GM23338 (cell line): ENCODE measurements around the gene DGKG. TPM values are rescaled to one million over a fixed set of nuclear protein-coding genes. Genes with fewer than 3 reads are reported as not detected.

ENCODE experiments used
- ATAC-seq: fragments of 200-7000 bp; cut with Tn5 transposase; 3 replicates; pipeline ENCODE4 v1.9.1; 2020
- DNase-seq: peaks from one replicate; pipeline ENCODE4 v3.0.0-alpha.2; 2015; ENCODE audit warnings: low spot score
- H2AFZ ChIP-seq: fragments of 200-600 bp; sonication (generic); 2 replicates; pipeline ENCODE4 v1.8.0; 2016; ENCODE audit warnings: antibody characterized with exemption, mild to moderate bottlenecking, moderate library complexity
- H3F3A ChIP-seq: fragments of 200-600 bp; sonication (generic); replicated peaks from 2 replicates; pipeline ENCODE4 v1.8.0; 2017; ENCODE audit warnings: antibody characterized with exemption, mixed run types, low read depth
- H3K27ac ChIP-seq: fragments of 200-600 bp; sonication (generic); 2 replicates; pipeline ENCODE4 v1.6.1; 2016; ENCODE audit warnings: low read depth
- H3K27me3 ChIP-seq: fragments of 200-600 bp; sonication (generic); 2 replicates; pipeline ENCODE4 v1.8.0; 2016; ENCODE audit warnings: mild to moderate bottlenecking, mixed run types, moderate library complexity; ENCODE audit not compliant: insufficient read depth
- H3K36me3 ChIP-seq: fragments of 200-600 bp; sonication (generic); 2 replicates; pipeline ENCODE4 v1.8.0; 2016; ENCODE audit warnings: mild to moderate bottlenecking; ENCODE audit not compliant: insufficient read depth
- H3K4me1 ChIP-seq: fragments of 200-600 bp; sonication (generic); 2 replicates; pipeline ENCODE4 v1.8.0; 2016; ENCODE audit warnings: mild to moderate bottlenecking, moderate library complexity; ENCODE audit not compliant: insufficient read depth
- H3K4me2 ChIP-seq: fragments of 200-600 bp; sonication (generic); 2 replicates; pipeline ENCODE4 v1.7.1; 2017; ENCODE audit warnings: mixed run types
- H3K4me3 ChIP-seq: fragments of 200-600 bp; sonication (generic); 2 replicates; pipeline ENCODE4 v1.6.1; 2016; ENCODE audit warnings: mixed run types
- H3K79me2 ChIP-seq: fragments of 200-600 bp; sonication (generic); replicated peaks from 2 replicates; pipeline ENCODE4 v1.8.0; 2017; ENCODE audit warnings: mild to moderate bottlenecking; ENCODE audit not compliant: insufficient read depth
- H3K9me2 ChIP-seq: fragments of 200-600 bp; sonication (generic); 2 replicates; pipeline ENCODE4 v1.8.0; 2017; ENCODE audit not compliant: insufficient read depth
- H4K20me1 ChIP-seq: fragments of 200-600 bp; sonication (generic); replicated peaks from 2 replicates; pipeline ENCODE4 v1.8.0; 2017; ENCODE audit warnings: mild to moderate bottlenecking; ENCODE audit not compliant: insufficient read depth
- H3K27ac Mint-ChIP-seq: 2 replicates; pipeline ENCODE4 v1.8.0; 2020; ENCODE audit warnings: inconsistent platforms, mild to moderate bottlenecking, moderate library complexity, mixed read lengths
- H3K27me3 Mint-ChIP-seq: 3 replicates; pipeline ENCODE4 v1.8.0; 2022; ENCODE audit warnings: low read depth, mild to moderate bottlenecking, moderate library complexity, mixed read lengths, inconsistent platforms; ENCODE audit not compliant: insufficient read depth, poor library complexity
- H3K36me3 Mint-ChIP-seq: 3 replicates; pipeline ENCODE4 v1.8.0; 2021; ENCODE audit warnings: low read depth, mild to moderate bottlenecking, inconsistent platforms, moderate library complexity, mixed read lengths
- H3K4me1 Mint-ChIP-seq: 3 replicates; pipeline ENCODE4 v1.8.0; 2020; ENCODE audit warnings: mild to moderate bottlenecking, inconsistent platforms, mixed read lengths
- H3K4me3 Mint-ChIP-seq: 3 replicates; pipeline ENCODE4 v1.8.0; 2021; ENCODE audit warnings: moderate library complexity, mild to moderate bottlenecking, inconsistent platforms, mixed read lengths
- H3K9me3 Mint-ChIP-seq: 3 replicates; pipeline ENCODE4 v1.8.0; 2020; ENCODE audit warnings: moderate library complexity, mild to moderate bottlenecking, inconsistent platforms, mixed read lengths
- JUNB ChIP-seq: IDR thresholded peaks from one replicate; pipeline ENCODE4 v1.6.1; 2016; ENCODE audit warnings: antibody characterized with exemption; ENCODE audit not compliant: unreplicated experiment
- NANOG ChIP-seq: IDR thresholded peaks from 2 replicates; pipeline ENCODE4 v1.6.1; 2016; ENCODE audit warnings: antibody characterized with exemption, borderline replicate concordance
- POLR2AphosphoS5 ChIP-seq: IDR thresholded peaks from 2 replicates; pipeline ENCODE4 v1.6.1; 2016; ENCODE audit warnings: antibody characterized with exemption, low read depth
- ZNF114 ChIP-seq: fragments of 250-450 bp; sonication (Bioruptor Pico); IDR thresholded peaks from 2 replicates; pipeline ENCODE4 v1.5.0; 2020; ENCODE audit warnings: mild to moderate bottlenecking, moderate library complexity
- ZNF331 ChIP-seq: fragments of 250-450 bp; sonication (Bioruptor Pico); IDR thresholded peaks from 2 replicates; pipeline ENCODE4 v1.5.0; 2020; ENCODE audit warnings: low read depth, mild to moderate bottlenecking, moderate library complexity
- polyA plus RNA-seq: library from polyadenylated mRNA; unstranded; fragments of >200 nt; fragmentation: Nextera tagmentation; extraction: Ambion mirVana; gene quantifications from 2 replicates; pipeline ENCODE4 v1.2.1, GENCODE V29; 2016
- total RNA-seq: library from RNA; depleted of rRNA; stranded (reverse); fragments of >200 nt; shearing (Covaris generic); gene quantifications from 2 replicates; pipeline ENCODE4 v1.2.3, GENCODE V29; 2014
- TF ChIP-seq, protein P1 (sequence below): fragments of 250-450 bp; sonication (Bioruptor Pico); IDR thresholded peaks from 2 replicates; pipeline ENCODE4 v1.5.0; 2020; ENCODE audit warnings: mild to moderate bottlenecking, moderate library complexity
- TF ChIP-seq, protein P2 (sequence below), 2 experiments: fragments of 200-600 bp in 1 of 2; sonication (generic) in 1 of 2; conservative IDR thresholded peaks; 2 replicates each; pipeline versions ENCODE4 v1.5.1 to v1.6.1; 2016 to 2017; ENCODE audit warnings: antibody characterized with exemption in 2 of 2, low read depth in 2 of 2, mild to moderate bottlenecking in 2 of 2, moderate library complexity in 1 of 2
- TF ChIP-seq, protein P3 (sequence below): IDR thresholded peaks from 2 replicates; pipeline ENCODE4 v1.6.1; 2016; ENCODE audit warnings: antibody characterized with exemption

The DGKG gene
- total and polyA plus RNA-seq, 2 experiments from 2014 or later, result 0.14 to 0.31 TPM

DNA sequence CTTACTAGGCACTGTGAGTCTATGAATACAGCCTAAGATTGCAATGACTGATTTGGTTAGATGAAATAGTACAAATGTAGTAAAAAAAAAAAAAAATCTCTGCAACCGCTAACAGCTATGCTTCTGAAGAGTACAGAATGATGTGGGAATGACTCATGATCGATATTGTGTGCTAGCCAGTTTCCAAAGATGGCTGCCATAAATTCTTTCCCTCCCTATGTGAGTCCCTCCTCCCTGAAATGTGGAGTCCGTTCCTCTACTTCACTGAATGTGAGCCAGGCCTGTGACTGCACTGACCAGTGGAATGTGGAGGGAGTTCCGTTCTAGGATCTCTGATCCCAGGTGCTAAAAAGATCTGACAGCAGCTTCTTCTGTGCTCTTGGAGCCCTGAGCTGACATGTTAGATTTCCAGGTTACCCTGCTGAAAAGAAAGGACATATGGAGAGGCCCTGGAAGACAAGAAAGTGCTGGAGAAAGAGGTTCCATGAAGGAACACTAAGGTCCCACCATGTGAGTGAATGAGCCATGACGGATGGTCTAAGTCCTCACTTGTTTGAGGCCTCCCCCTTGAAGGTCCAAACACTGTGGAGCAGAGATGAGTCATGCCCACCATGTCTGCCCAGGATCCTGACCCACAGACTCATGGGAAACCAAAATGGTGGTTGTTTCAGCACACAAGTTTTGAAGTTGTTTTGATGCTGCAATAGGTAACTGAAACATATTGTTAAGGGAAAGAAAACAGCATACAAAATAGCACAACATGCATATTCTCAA, 46.3 kb downstream of the DGKG start (continued):
- TF ChIP-seq, protein P1, sequence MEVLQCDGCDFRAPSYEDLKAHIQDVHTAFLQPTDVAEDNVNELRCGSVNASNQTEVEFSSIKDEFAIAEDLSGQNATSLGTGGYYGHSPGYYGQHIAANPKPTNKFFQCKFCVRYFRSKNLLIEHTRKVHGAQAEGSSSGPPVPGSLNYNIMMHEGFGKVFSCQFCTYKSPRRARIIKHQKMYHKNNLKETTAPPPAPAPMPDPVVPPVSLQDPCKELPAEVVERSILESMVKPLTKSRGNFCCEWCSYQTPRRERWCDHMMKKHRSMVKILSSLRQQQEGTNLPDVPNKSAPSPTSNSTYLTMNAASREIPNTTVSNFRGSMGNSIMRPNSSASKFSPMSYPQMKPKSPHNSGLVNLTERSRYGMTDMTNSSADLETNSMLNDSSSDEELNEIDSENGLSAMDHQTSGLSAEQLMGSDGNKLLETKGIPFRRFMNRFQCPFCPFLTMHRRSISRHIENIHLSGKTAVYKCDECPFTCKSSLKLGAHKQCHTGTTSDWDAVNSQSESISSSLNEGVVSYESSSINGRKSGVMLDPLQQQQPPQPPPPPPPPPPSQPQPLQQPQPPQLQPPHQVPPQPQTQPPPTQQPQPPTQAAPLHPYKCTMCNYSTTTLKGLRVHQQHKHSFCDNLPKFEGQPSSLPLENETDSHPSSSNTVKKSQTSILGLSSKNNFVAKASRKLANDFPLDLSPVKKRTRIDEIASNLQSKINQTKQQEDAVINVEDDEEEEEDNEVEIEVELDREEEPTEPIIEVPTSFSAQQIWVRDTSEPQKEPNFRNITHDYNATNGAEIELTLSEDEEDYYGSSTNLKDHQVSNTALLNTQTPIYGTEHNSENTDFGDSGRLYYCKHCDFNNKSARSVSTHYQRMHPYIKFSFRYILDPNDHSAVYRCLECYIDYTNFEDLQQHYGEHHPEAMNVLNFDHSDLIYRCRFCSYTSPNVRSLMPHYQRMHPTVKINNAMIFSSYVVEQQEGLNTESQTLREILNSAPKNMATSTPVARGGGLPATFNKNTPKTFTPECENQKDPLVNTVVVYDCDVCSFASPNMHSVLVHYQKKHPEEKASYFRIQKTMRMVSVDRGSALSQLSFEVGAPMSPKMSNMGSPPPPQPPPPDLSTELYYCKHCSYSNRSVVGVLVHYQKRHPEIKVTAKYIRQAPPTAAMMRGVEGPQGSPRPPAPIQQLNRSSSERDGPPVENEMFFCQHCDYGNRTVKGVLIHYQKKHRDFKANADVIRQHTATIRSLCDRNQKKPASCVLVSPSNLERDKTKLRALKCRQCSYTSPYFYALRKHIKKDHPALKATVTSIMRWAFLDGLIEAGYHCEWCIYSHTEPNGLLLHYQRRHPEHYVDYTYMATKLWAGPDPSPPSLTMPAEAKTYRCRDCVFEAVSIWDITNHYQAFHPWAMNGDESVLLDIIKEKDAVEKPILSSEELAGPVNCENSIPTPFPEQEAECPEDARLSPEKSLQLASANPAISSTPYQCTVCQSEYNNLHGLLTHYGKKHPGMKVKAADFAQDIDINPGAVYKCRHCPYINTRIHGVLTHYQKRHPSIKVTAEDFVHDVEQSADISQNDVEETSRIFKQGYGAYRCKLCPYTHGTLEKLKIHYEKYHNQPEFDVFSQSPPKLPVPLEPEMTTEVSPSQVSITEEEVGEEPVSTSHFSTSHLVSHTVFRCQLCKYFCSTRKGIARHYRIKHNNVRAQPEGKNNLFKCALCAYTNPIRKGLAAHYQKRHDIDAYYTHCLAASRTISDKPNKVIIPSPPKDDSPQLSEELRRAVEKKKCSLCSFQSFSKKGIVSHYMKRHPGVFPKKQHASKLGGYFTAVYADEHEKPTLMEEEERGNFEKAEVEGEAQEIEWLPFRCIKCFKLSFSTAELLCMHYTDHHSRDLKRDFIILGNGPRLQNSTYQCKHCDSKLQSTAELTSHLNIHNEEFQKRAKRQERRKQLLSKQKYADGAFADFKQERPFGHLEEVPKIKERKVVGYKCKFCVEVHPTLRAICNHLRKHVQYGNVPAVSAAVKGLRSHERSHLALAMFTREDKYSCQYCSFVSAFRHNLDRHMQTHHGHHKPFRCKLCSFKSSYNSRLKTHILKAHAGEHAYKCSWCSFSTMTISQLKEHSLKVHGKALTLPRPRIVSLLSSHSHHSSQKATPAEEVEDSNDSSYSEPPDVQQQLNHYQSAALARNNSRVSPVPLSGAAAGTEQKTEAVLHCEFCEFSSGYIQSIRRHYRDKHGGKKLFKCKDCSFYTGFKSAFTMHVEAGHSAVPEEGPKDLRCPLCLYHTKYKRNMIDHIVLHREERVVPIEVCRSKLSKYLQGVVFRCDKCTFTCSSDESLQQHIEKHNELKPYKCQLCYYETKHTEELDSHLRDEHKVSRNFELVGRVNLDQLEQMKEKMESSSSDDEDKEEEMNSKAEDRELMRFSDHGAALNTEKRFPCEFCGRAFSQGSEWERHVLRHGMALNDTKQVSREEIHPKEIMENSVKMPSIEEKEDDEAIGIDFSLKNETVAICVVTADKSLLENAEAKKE, result no peak
- no peak for TF ChIP-seq JUNB
- TF ChIP-seq POLR2AphosphoS5, result no peak
- TF ChIP-seq ZNF331, result no peak

DNA sequence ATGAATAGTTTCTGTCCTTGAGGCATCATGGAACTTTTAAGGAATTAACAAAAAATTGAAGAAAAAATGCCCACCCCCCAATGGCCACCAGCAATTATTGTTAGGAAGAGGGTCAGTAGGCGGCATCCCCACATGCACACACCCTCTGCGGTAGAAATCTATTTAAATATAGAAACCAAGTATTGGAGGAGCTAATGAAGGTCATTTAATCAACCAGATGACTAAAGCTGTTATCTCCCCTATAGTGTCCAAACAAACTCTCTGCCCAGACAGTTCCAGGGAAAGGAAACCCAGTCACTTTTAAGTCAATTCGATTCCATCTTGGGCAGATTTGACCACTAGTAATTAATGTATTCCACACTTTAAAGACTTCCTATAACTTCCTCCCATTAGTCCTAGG, 47.1 kb downstream of the DGKG start:
- Mint-ChIP-seq H3K4me1 (peaks cover 5% of the 10 kb centered on the region; the same call in 2 of the 3 replicates), H3K9me3 (no peaks in the 10 kb centered on the region), H3K4me3 (no peak overlapping the region), H3K27me3 (peaks cover 3% of the 10 kb centered on the region), H3K36me3 (no peaks in the 10 kb centered on the region), H3K27ac (no peak overlapping the region)
- H3K27ac ChIP-seq, result no peak overlapping the region
- no peaks in the 10 kb centered on the region for H3K27me3 ChIP-seq
- peaks cover 8% of the 10 kb centered on the region; the same call in 1 of the 2 replicates for H3K9me2 ChIP-seq
- no peak for DNase-seq
- H3K79me2 ChIP-seq, result no peaks in the 10 kb centered on the region
- no peaks in the 10 kb centered on the region for H3K4me1 ChIP-seq
- TF ChIP-seq JUNB (no peak), ZNF114 (CRISPR knock-in tag) (no peak), NANOG (no peak)
- TF ChIP-seq, protein P2, sequence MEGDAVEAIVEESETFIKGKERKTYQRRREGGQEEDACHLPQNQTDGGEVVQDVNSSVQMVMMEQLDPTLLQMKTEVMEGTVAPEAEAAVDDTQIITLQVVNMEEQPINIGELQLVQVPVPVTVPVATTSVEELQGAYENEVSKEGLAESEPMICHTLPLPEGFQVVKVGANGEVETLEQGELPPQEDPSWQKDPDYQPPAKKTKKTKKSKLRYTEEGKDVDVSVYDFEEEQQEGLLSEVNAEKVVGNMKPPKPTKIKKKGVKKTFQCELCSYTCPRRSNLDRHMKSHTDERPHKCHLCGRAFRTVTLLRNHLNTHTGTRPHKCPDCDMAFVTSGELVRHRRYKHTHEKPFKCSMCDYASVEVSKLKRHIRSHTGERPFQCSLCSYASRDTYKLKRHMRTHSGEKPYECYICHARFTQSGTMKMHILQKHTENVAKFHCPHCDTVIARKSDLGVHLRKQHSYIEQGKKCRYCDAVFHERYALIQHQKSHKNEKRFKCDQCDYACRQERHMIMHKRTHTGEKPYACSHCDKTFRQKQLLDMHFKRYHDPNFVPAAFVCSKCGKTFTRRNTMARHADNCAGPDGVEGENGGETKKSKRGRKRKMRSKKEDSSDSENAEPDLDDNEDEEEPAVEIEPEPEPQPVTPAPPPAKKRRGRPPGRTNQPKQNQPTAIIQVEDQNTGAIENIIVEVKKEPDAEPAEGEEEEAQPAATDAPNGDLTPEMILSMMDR (conservative IDR thresholded peaks at IDR 0.05; ENCODE audit: low read depth in 2 of 2), result no peak
- TF ChIP-seq, protein P3, sequence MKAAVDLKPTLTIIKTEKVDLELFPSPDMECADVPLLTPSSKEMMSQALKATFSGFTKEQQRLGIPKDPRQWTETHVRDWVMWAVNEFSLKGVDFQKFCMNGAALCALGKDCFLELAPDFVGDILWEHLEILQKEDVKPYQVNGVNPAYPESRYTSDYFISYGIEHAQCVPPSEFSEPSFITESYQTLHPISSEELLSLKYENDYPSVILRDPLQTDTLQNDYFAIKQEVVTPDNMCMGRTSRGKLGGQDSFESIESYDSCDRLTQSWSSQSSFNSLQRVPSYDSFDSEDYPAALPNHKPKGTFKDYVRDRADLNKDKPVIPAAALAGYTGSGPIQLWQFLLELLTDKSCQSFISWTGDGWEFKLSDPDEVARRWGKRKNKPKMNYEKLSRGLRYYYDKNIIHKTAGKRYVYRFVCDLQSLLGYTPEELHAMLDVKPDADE, result no peak
- no peaks in the 10 kb centered on the region for H3K36me3 ChIP-seq
- no peaks in the 10 kb centered on the region for H4K20me1 ChIP-seq
- H3K4me2 ChIP-seq, result no peak overlapping the region
- ATAC-seq, result no peak
- H3F3A ChIP-seq, result no peaks in the 10 kb centered on the region
- no peak overlapping the region for H3K4me3 ChIP-seq
- no peak overlapping the region for H2AFZ ChIP-seq
